Measurements from ENCODE around the gene ITGB7. TPM values are rescaled to one million over a fixed set of nuclear protein-coding genes. Genes with fewer than 3 reads are reported as not detected.

ITGB7 gene
- total RNA-seq, 1 experiment from 2014 or later, result 1.9 TPM

- no peak overlapping the region for H2AFZ ChIP-seq (ENCODE audit: low read length)
- ChIA-PET POLR2A (ENCODE audit: unreplicated experiment) (no interaction called here), CTCF (no interaction called here)
- H3K27ac ChIP-seq (ENCODE audit: low read length), result peak overlapping the region; percentile 21
- H3K9me2 ChIP-seq (replicated peaks; ENCODE audit: low read length), result no peaks in the 10 kb centered on the region
- TF ChIP-seq CTCF (conservative IDR thresholded peaks at IDR 0.05; ENCODE audit: low read depth, low read length), result no peak
- TF ChIP-seq EZH2 (IDR thresholded peaks at IDR 0.05; ENCODE audit: low read length, unreplicated experiment), result no peak
- no peak for TF ChIP-seq EZH2phosphoT487 (IDR thresholded peaks at IDR 0.05; ENCODE audit: borderline replicate concordance, low read length)
- no peaks in the 10 kb centered on the region; the same call in 1 of the 2 replicates for H3K36me3 ChIP-seq (ENCODE audit: low read depth, low read length)
- H3K4me2 ChIP-seq (ENCODE audit: low read length), result peak overlapping the region; percentile 52
- intact Hi-C loops (cut with micrococcal nuclease), result no loop called here
- H3K9ac ChIP-seq (ENCODE audit: low read length), result no peak overlapping the region
- H3K4me1 ChIP-seq (ENCODE audit: insufficient read depth, low read length), result peaks cover 42% of the 10 kb centered on the region
- no peak for DNase-seq
- no peak overlapping the region for H3K4me3 ChIP-seq (ENCODE audit: low read length)
- peaks cover 33% of the 10 kb centered on the region for H3K79me2 ChIP-seq (ENCODE audit: low read length)
- no TSS peak for BruUV-seq (replicated peaks)
- H3K27me3 ChIP-seq (ENCODE audit: low read length), result no peaks in the 10 kb centered on the region
- no peak for ATAC-seq
- no peaks in the 10 kb centered on the region for H4K20me1 ChIP-seq (ENCODE audit: low read length)
- H3F3A ChIP-seq (ENCODE audit: low read length, unreplicated experiment), result no peaks in the 10 kb centered on the region
- H3K9me3 ChIP-seq (ENCODE audit: low read length), result no peaks in the 10 kb centered on the region
These were observed 18.0 kb upstream of the ITGB7 start for GRCh38 chr12:53224897-53225634.

DNA sequence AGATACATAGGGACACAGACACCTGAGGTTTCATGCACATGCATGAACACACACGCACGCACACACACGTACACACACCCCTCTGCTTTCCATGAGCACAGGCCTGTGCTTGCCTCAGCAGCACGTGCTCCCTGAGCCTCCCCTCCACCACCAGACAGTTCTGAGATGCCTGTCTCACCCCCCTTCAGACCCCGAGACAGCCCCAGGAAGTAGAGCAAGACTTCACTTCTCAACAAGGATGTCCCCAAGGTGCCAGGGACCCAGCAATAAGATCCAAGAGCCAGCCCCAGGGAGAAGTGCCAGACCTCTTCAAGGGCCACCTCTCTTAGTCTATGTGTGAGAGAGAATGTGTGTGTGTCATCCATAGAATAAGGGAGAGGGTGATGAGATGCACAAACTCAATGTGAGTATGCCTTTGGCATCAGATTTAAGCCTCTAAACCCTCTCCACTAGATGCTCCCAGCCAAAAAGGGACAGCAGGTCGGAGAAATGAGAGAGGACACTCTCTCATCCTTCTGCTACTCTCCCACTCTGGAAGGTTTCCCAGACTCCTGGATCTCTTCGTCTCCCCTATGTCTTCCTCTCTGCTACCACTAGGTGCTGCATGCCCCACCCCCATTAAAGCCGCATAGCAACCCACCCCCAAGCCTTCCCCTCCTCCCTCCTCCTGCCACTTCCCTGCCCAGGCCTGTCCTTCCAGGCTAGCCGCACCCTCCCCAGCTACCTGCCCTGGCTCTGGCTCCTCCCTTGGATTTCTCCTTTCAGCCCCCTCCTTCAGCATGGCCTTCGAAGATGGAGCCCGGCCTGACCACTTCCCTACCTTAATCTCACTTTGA, 17.2 kb upstream of the ITGB7 start:
- ATAC-seq, result no peak
- TF ChIP-seq CTCF (conservative IDR thresholded peaks at IDR 0.05; ENCODE audit: low read depth, low read length) (peak; percentile 39; the same call in 1 of the 2 replicates), EZH2phosphoT487 (IDR thresholded peaks at IDR 0.05; ENCODE audit: borderline replicate concordance, low read length) (no peak), EZH2 (IDR thresholded peaks at IDR 0.05; ENCODE audit: low read length, unreplicated experiment) (no peak)
- intact Hi-C loops (cut with micrococcal nuclease), result no loop called here
- H3K27me3 ChIP-seq (ENCODE audit: low read length), result no peaks in the 10 kb centered on the region
- H3K9me3 ChIP-seq (ENCODE audit: low read length), result no peaks in the 10 kb centered on the region
- no peaks in the 10 kb centered on the region for H3F3A ChIP-seq (ENCODE audit: low read length, unreplicated experiment)
- H3K9me2 ChIP-seq (replicated peaks; ENCODE audit: low read length), result no peaks in the 10 kb centered on the region
- no peak overlapping the region for H3K9ac ChIP-seq (ENCODE audit: low read length)
- H3K79me2 ChIP-seq (ENCODE audit: low read length), result peaks cover 33% of the 10 kb centered on the region
- peak overlapping the region; percentile 52 for H3K4me2 ChIP-seq (ENCODE audit: low read length)
- H3K4me3 ChIP-seq (ENCODE audit: low read length), result no peak overlapping the region
- H3K27ac ChIP-seq (ENCODE audit: low read length), result peak overlapping the region; percentile 21
- BruUV-seq (replicated peaks), result no TSS peak
- ChIA-PET CTCF (no interaction called here), POLR2A (ENCODE audit: unreplicated experiment) (no interaction called here)
- no peak overlapping the region for H2AFZ ChIP-seq (ENCODE audit: low read length)
- no peaks in the 10 kb centered on the region; the same call in 1 of the 2 replicates for H3K36me3 ChIP-seq (ENCODE audit: low read depth, low read length)
- DNase-seq, result peak; percentile 61
- H3K4me1 ChIP-seq (ENCODE audit: insufficient read depth, low read length), result peaks cover 34% of the 10 kb centered on the region
- H4K20me1 ChIP-seq (ENCODE audit: low read length), result no peaks in the 10 kb centered on the region
